Pancreas (tissue), 10 donors: ENCODE results near the gene MUS81. TPM values are rescaled to one million over a fixed set of nuclear protein-coding genes. Genes with fewer than 3 reads are reported as not detected.
A peak's percentile ranks its signal among the peaks of the same experiment; 100 is the strongest.

Experiments
- ATAC-seq, 4 donors: fragments of 200-7000 bp; cut with Tn5 transposase; one replicate each; pipeline versions ENCODE4 v1.8.0 to v1.9.1; 2020; ENCODE audit warnings: mild to moderate bottlenecking in 4 of 4, moderate library complexity in 4 of 4
- DNase-seq, 6 donors: peaks; one replicate each; pipeline ENCODE4 v3.0.0-alpha.2; 2020
- FAIRE-seq: peaks from 2 replicates; lab custom pipeline; 2012; peaks lifted over from hg19 to GRCh38; lab: Jason Lieb, UNC
- H3K27ac ChIP-seq, 4 donors: fragments of 200-600 bp; sonication (generic); 1 replicate in 3 of 4; 2 replicates in 1 of 4; pipeline versions ENCODE4 v1.5.0 to v1.8.0; 2020
- H3K27me3 ChIP-seq, 4 donors: fragments of 200-600 bp; one replicate each; pipeline ENCODE4 v1.8.0; 2021
- H3K36me3 ChIP-seq, 3 donors: fragments of 200-600 bp; sonication (generic) in 1 of 3; one replicate each; pipeline versions ENCODE4 v1.5.0 to v1.8.0; 2020 to 2021
- H3K4me1 ChIP-seq, 3 donors: fragments of 200-600 bp; one replicate each; pipeline ENCODE4 v1.8.0; 2021
- H3K4me3 ChIP-seq, 4 donors: fragments of 200-600 bp; sonication (generic) in 2 of 4; one replicate each; pipeline versions ENCODE4 v1.5.0 to v1.8.0; 2020 to 2021
- H3K9me3 ChIP-seq, 4 donors: fragments of 200-600 bp; one replicate each; pipeline ENCODE4 v1.8.0; 2021
- WGBS, 2 donors: extraction: QIAGEN DNeasy Blood & Tissue Kit; methylation state at CpG; one replicate each; pipeline ENCODE4 v1.1.7; 2013; 5-methylcytosine and 5-hydroxymethylcytosine counted together
- intact Hi-C, 3 donors: fragments of 100-400 bp; cut with DNase I; formaldehyde crosslinking; loops; one replicate each; pipeline versions ENCODE4 v1.11.1 to v1.14.2; 2022
- polyA plus RNA-seq, 2 donors: library from polyadenylated mRNA; stranded (reverse); fragments of 200-250 nt; gene quantifications; one replicate each; pipeline ENCODE4 v1.2.3, GENCODE V29; 2013
- total RNA-seq, 6 donors: library from RNA; stranded (reverse); fragmentation: NEBNext Ultra II Directional in 4 of 6; extraction: Animal tissue kit (Norgen Biotek cat#: 25700) in 4 of 6; gene quantifications; one replicate each; pipeline versions ENCODE4 v1.2.1 to v1.2.4, GENCODE V29; 2021 to 2023
- TF ChIP-seq, protein P1 (sequence below), 4 donors: fragments of 200-600 bp; sonication (generic) in 3 of 4; IDR thresholded peaks; one replicate each; pipeline versions ENCODE4 v1.5.0 to v1.8.0; 2021; ENCODE audit warnings: antibody characterized with exemption in 4 of 4
- donor health status: healthy with polysubstance abuse.
- donor health status: DM: no; HTN: no; CAD: no; lungs with moderate emphysema.
- donor health status: DM: no; HTN: no; CAD: no.
- donor health status: control.
- donor health status: control.
- donor health status: Bipolar disorder and iron deficiency.
- donor health status: DM: yes; HTN: yes; CAD: no.
- donor health status: DM: no; HTN: no; CAD: no.
- donor health status: DM: no; HTN: no; CAD: no.
- donor health status: DM: yes; HTN: yes; CAD: no.

MUS81 gene
- total and polyA plus RNA-seq, 8 donors: 12.7 to 62.6 (median 22.5) TPM

DNA sequence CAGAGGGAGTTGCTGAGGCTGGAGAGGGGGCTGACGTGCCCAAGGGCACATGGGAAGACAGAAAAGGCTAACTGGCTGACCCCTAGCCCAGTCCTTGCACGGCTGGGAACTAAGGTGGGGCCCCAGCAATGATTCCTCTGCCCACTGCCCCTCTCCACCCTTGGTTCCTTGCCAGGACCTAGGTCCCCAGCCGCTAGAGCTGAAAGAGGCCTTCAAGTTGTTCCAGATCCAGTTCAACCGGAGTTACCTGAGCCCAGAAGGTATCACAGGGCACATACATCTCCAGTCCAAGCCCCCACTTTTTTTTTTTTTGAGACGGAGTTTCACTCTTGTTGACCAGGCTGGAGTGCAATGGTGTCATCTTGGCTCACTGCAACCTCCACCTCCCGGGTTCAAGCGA is 19.8 kb downstream of the MUS81 start:
- Histone ChIP-seq H3K4me3 (no peak overlapping the region), H3K27ac (no peak overlapping the region)

DNA sequence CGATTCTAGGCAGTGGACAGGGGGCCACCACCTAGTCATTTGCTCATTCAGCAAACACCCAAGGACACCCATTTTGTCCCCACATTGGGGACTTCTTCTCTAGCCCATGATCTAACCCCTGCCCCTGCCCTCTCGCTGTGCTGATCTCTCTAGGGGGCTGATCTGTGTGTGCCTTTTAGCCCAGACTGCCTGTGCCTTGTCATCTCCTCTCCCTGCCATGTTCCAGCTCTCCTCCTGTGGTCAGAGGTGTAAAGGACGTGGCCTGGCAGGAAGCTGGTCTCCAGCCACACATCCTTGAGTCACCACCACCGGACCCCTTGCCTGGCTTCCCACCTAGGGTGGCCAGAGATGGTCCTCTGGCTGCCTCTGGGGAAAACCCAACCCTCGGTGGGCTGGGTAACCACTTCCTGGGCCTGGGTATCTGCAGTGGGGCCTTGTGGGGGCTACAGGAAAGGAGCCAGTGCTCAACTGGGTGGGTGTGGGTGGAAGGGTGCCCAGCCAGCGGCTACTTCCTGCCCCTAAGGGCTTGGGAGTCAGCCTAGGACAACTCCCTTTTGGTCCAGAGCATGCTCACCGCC is 20.7 kb downstream of the MUS81 start:
- FAIRE-seq (no peak), DNase-seq (peak in 2 of 6 donors; percentile 14 to 52), ATAC-seq (no peak)
- intact Hi-C loops: loop anchor here in 1 of 3 donors (5.0 kb wide), 1 partner anchor 106 kb away; no protein-coding TSS in a partner anchor
- TF ChIP-seq, protein P1, sequence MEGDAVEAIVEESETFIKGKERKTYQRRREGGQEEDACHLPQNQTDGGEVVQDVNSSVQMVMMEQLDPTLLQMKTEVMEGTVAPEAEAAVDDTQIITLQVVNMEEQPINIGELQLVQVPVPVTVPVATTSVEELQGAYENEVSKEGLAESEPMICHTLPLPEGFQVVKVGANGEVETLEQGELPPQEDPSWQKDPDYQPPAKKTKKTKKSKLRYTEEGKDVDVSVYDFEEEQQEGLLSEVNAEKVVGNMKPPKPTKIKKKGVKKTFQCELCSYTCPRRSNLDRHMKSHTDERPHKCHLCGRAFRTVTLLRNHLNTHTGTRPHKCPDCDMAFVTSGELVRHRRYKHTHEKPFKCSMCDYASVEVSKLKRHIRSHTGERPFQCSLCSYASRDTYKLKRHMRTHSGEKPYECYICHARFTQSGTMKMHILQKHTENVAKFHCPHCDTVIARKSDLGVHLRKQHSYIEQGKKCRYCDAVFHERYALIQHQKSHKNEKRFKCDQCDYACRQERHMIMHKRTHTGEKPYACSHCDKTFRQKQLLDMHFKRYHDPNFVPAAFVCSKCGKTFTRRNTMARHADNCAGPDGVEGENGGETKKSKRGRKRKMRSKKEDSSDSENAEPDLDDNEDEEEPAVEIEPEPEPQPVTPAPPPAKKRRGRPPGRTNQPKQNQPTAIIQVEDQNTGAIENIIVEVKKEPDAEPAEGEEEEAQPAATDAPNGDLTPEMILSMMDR (IDR thresholded peaks at IDR 0.05): no peak
- Histone ChIP-seq H3K36me3 (peaks cover 0 to 4% (median 0%) of the 10 kb centered on the region in 3 donors), H3K27me3 (no peaks in the 10 kb centered on the region), H3K9me3 (no peaks in the 10 kb centered on the region), H3K27ac (no peak overlapping the region), H3K4me3 (no peak overlapping the region), H3K4me1 (no peaks in the 10 kb centered on the region)
- WGBS, 2 donors: 80 to 81% methylated on average over 7 of the region's 7 CpGs

More for the DNA sequence above, 19.8 kb downstream of the MUS81 start:
- intact Hi-C loops: loop anchor here in 1 of 3 donors (5.0 kb wide), 1 partner anchor 107 kb away; no protein-coding TSS in a partner anchor
- ATAC-seq: no peak
- H3K27me3 ChIP-seq: no peaks in the 10 kb centered on the region
- peaks cover 0 to 4% (median 0%) of the 10 kb centered on the region in 3 donors for H3K36me3 ChIP-seq
- H3K4me1 ChIP-seq: no peaks in the 10 kb centered on the region
- TF ChIP-seq, protein P1 (IDR thresholded peaks at IDR 0.05): no peak
- no peak for DNase-seq
- FAIRE-seq: no peak
- 69 to 71% methylated on average over 7 of the region's 7 CpGs for WGBS, 2 donors
- H3K9me3 ChIP-seq: no peaks in the 10 kb centered on the region

DNA sequence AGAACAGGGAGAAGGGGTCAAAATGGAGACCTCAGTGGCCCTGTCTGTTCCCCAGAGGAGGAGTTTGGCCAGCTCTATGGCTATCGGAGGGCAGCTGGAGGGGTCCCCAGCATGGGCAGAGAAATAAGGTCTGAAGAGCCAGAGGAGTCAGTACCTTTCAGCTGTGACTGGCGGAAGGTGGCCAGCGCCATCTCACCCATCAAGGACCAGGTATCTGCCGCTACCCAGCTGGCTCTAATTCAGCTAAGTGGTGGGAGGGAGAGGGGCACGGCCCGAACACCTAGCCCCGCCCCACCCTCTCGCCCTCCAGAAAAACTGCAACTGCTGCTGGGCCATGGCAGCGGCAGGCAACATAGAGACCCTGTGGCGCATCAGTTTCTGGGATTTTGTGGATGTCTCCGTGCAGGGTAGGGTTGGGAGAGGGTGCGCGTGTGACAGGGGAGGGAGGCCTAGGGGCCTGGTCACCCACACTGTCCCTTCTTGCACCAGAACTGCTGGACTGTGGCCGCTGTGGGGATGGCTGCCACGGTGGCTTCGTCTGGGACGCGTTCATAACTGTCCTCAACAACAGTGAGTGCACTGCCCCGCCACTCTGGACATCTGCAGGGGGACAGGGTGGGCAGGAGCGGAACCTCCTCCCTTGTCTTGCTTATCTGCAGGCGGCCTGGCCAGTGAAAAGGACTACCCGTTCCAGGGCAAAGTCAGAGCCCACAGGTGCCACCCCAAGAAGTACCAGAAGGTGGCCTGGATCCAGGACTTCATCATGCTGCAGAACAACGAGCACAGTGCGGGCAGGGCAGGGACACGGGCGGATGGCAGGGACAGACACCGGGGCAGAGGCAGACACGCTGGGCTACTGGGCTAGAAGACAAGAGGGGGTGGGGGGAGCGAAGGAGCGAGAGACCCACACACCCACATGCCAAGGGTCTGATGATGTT is 22.2 kb downstream of the MUS81 start:
- DNase-seq: no peak
- H3K36me3 ChIP-seq: peaks cover 0 to 4% (median 0%) of the 10 kb centered on the region in 3 donors
- H3K27ac ChIP-seq: no peak overlapping the region
- no peak for FAIRE-seq
- H3K4me1 ChIP-seq: peaks cover 0 to 3% (median 2%) of the 10 kb centered on the region in 3 donors
- no peaks in the 10 kb centered on the region for H3K9me3 ChIP-seq
- TF ChIP-seq, protein P1 (IDR thresholded peaks at IDR 0.05): no peak
- intact Hi-C loops: loop anchor here in 1 of 3 donors (5.0 kb wide), 1 partner anchor 105 kb away; no protein-coding TSS in a partner anchor
- H3K27me3 ChIP-seq: no peaks in the 10 kb centered on the region
- no peak overlapping the region for H3K4me3 ChIP-seq
- 88 to 94% methylated on average over 28 to 30 of the region's 30 CpGs for WGBS, 2 donors
- ATAC-seq: no peak

DNA sequence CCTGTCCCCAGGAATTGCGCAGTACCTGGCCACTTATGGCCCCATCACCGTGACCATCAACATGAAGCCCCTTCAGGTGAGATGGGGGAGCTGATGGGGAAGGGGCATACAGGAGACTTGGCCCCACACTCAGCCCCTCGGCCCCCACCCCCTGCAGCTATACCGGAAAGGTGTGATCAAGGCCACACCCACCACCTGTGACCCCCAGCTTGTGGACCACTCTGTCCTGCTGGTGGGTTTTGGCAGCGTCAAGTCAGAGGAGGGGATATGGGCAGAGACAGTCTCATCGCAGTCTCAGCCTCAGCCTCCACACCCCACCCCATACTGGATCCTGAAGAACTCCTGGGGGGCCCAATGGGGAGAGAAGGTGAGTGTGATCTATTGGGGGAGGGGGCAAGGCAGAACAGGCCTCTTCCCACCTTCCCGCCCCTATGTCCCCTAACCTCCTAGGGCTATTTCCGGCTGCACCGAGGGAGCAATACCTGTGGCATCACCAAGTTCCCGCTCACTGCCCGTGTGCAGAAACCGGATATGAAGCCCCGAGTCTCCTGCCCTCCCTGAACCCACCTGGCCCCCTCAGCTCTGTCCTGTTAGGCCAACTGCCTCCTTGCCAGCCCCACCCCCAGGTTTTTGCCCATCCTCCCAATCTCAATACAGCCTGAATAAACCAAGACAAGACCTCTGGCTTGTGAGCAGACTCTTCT is 23.0 kb downstream of the MUS81 start:
- peaks cover 0 to 8% (median 7%) of the 10 kb centered on the region in 3 donors for H3K4me1 ChIP-seq

More for the DNA sequence above, 23.0 kb downstream of the MUS81 start:
- intact Hi-C loops: loop anchor here in 1 of 3 donors (5.0 kb wide), 1 partner anchor 104 kb away; no protein-coding TSS in a partner anchor
- Histone ChIP-seq H3K9me3 (no peaks in the 10 kb centered on the region), H3K36me3 (peaks cover 0 to 4% (median 0%) of the 10 kb centered on the region in 3 donors), H3K27me3 (no peaks in the 10 kb centered on the region), H3K27ac (no peak overlapping the region), H3K4me3 (no peak overlapping the region)
- FAIRE-seq (no peak), DNase-seq (no peak), ATAC-seq (no peak)
- 91 to 92% methylated on average over 13 of the region's 13 CpGs for WGBS, 2 donors
- TF ChIP-seq, protein P1 (IDR thresholded peaks at IDR 0.05): no peak
